SK-N-SH (cell line): Measurements from ENCODE around the gene FLACC1. TPM values are rescaled to one million over a fixed set of nuclear protein-coding genes. Genes with fewer than 3 reads are reported as not detected.

Experiments
- CTCF ChIA-PET: fragments of 300-600, 350-600 bp; formaldehyde crosslinking; extraction: SDS; loops from one replicate; lab custom pipeline; 2021; lab: Yijun Ruan, JAX
- POLR2A ChIA-PET: fragments of 350-600 bp; sonication (Branson Sonifier 250); formaldehyde crosslinking; extraction: SDS; loops from one replicate; lab custom pipeline; 2020; ENCODE audit warnings: antibody characterized with exemption, inconsistent platforms; lab: Yijun Ruan, JAX
- DNase-seq: peaks from one replicate; pipeline ENCODE4 v3.0.0; 2012
- H2AFZ ChIP-seq: fragments of 200-600 bp; sonication (generic); 2 replicates; pipeline ENCODE4 v1.8.1; 2016; ENCODE audit warnings: antibody characterized with exemption, mild to moderate bottlenecking, low read depth
- H3F3A ChIP-seq: fragments of 200-600 bp; sonication (generic); replicated peaks from 2 replicates; pipeline ENCODE3; 2016; ENCODE audit warnings: antibody characterized with exemption, mild to moderate bottlenecking; ENCODE audit not compliant: insufficient read depth
- H3K27ac ChIP-seq, 2 experiments: fragments of 200-500 bp in 1 of 2; fragments of 200-600 bp in 1 of 2; sonication (Bioruptor generic) in 1 of 2; sonication (generic), shearing (Covaris generic) in 1 of 2; 2 replicates each; pipeline versions ENCODE4 v1.5.1 to v1.6.1; 2014 to 2016; ENCODE audit warnings: low read depth in 2 of 2, inconsistent platforms in 1 of 2, low read length in 1 of 2, mild to moderate bottlenecking in 1 of 2, mixed read lengths in 1 of 2
- H3K27me3 ChIP-seq: fragments of 200-600 bp; sonication (generic), shearing (Covaris generic); 2 replicates; pipeline ENCODE4 v1.6.1; 2016; ENCODE audit warnings: mixed run types; ENCODE audit not compliant: insufficient read depth
- H3K36me3 ChIP-seq, 2 experiments: fragments of 200-500 bp in 1 of 2; fragments of 200-600 bp in 1 of 2; sonication (Bioruptor generic) in 1 of 2; sonication (generic) in 1 of 2; replicated peaks in 1 of 2; 2 replicates each; pipeline versions ENCODE3 to v1.5.1; 2014 to 2016; ENCODE audit warnings: low read length in 1 of 2, mild to moderate bottlenecking in 1 of 2; ENCODE audit not compliant: insufficient read depth in 2 of 2, control insufficient read depth in 1 of 2
- H3K4me1 ChIP-seq, 2 experiments: fragments of 200-500 bp in 1 of 2; fragments of 200-600 bp in 1 of 2; sonication (Bioruptor generic) in 1 of 2; sonication (generic), shearing (Covaris generic) in 1 of 2; 2 replicates each; pipeline versions ENCODE4 v1.5.1 to v1.6.1; 2014 to 2016; ENCODE audit warnings: low read depth in 1 of 2, low read length in 1 of 2, mixed run types in 1 of 2; ENCODE audit not compliant: insufficient read depth in 2 of 2, control insufficient read depth in 1 of 2
- H3K4me2 ChIP-seq: fragments of 200-600 bp; sonication (generic), shearing (Covaris generic); 2 replicates; pipeline ENCODE4 v1.6.1; 2017; ENCODE audit warnings: mixed run types
- H3K4me3 ChIP-seq, 2 experiments: fragments of 200-500 bp in 1 of 2; fragments of 200-600 bp in 1 of 2; sonication (Bioruptor generic) in 1 of 2; sonication (generic), shearing (Covaris generic) in 1 of 2; 2 replicates each; pipeline versions ENCODE4 v1.5.1 to v1.8.1; 2014 to 2016; ENCODE audit warnings: low read depth in 2 of 2, inconsistent platforms in 1 of 2, low read length in 1 of 2, mild to moderate bottlenecking in 1 of 2, mixed read lengths in 1 of 2, moderate library complexity in 1 of 2
- H3K79me2 ChIP-seq: fragments of 200-600 bp; sonication (generic); 2 replicates; pipeline ENCODE4 v1.8.1; 2017; ENCODE audit warnings: mild to moderate bottlenecking; ENCODE audit not compliant: insufficient read depth
- H3K9ac ChIP-seq: fragments of 200-600 bp; sonication (generic); 2 replicates; pipeline ENCODE4 v1.6.1; 2017; ENCODE audit warnings: mixed run types
- H3K9me2 ChIP-seq: fragments of 200-600 bp; sonication (generic); 2 replicates; pipeline ENCODE4 v1.6.1; 2017; ENCODE audit warnings: mixed run types
- H3K9me3 ChIP-seq: fragments of 200-600 bp; sonication (generic); 2 replicates; pipeline ENCODE4 v1.6.1; 2017; ENCODE audit warnings: mixed run types, mild to moderate bottlenecking, moderate library complexity
- H4K20me1 ChIP-seq: fragments of 200-600 bp; sonication (generic); 2 replicates; pipeline ENCODE4 v1.6.1; 2017; ENCODE audit warnings: mild to moderate bottlenecking, mixed run types; ENCODE audit not compliant: insufficient read depth
- ELF1 ChIP-seq: IDR thresholded peaks from 2 replicates; pipeline ENCODE4 v1.4.0; 2012
- FOSL2 ChIP-seq: IDR thresholded peaks from 2 replicates; pipeline ENCODE4 v1.4.0; 2012; ENCODE audit warnings: low read depth, mild to moderate bottlenecking, moderate library complexity, borderline replicate concordance
- MXI1 ChIP-seq: IDR thresholded peaks from 2 replicates; pipeline ENCODE4 v1.6.1; 2012; ENCODE audit warnings: mild to moderate bottlenecking, low read depth, low read length, improper control_type of control experiment
- PBX3 ChIP-seq: IDR thresholded peaks from 2 replicates; pipeline ENCODE4; 2012
- RAD21 ChIP-seq: IDR thresholded peaks from 2 replicates; pipeline ENCODE4 v1.6.1; 2012; ENCODE audit warnings: mild to moderate bottlenecking, low read length
- RFX5 ChIP-seq: IDR thresholded peaks from 2 replicates; pipeline ENCODE4 v1.6.1; 2012; ENCODE audit warnings: mild to moderate bottlenecking, improper control_type of control experiment, low read length
- TEAD4 ChIP-seq: IDR thresholded peaks from 2 replicates; pipeline ENCODE4 v1.4.0; 2012; ENCODE audit warnings: mild to moderate bottlenecking, borderline replicate concordance; ENCODE audit not compliant: insufficient read depth
- USF2 ChIP-seq: fragments of 150-350 bp; IDR thresholded peaks from 2 replicates; pipeline ENCODE4 v1.6.1; 2017; ENCODE audit warnings: antibody characterized with exemption, low read length, low read depth, borderline replicate concordance
- WGBS: methylation state at CpG from one replicate; pipeline ENCODE4 v1.1.6; 2017; ENCODE audit warnings: low lambda C conversion rate; 5-methylcytosine and 5-hydroxymethylcytosine counted together
- polyA plus RNA-seq, 3 experiments: library from polyadenylated mRNA; depleted of rRNA; stranded (reverse); fragments of >200 nt; gene quantifications; 2 replicates each; pipeline ENCODE4 v1.2.3, GENCODE V29; 2012
- TF ChIP-seq, protein P1 (sequence below): IDR thresholded peaks from 2 replicates; pipeline ENCODE4 v1.4.0; 2012; ENCODE audit warnings: low read depth, borderline replicate concordance
- TF ChIP-seq, protein P2 (sequence below): fragments of 200-600 bp; sonication (generic); IDR thresholded peaks from 2 replicates; pipeline ENCODE4 v1.6.1; 2017; ENCODE audit warnings: antibody characterized with exemption, mild to moderate bottlenecking, moderate library complexity

Gene FLACC1
- polyA plus RNA-seq, 1 of the 3 experiments (the other 2 are of a cell fraction): 0.35 TPM

GRCh38 chr2:201264472-201265173, 92.5 kb downstream of the FLACC1 start (continued):
- no peak for TF ChIP-seq PBX3
- no peak for TF ChIP-seq FOSL2
- no peak for TF ChIP-seq USF2
- TF ChIP-seq, protein P1, sequence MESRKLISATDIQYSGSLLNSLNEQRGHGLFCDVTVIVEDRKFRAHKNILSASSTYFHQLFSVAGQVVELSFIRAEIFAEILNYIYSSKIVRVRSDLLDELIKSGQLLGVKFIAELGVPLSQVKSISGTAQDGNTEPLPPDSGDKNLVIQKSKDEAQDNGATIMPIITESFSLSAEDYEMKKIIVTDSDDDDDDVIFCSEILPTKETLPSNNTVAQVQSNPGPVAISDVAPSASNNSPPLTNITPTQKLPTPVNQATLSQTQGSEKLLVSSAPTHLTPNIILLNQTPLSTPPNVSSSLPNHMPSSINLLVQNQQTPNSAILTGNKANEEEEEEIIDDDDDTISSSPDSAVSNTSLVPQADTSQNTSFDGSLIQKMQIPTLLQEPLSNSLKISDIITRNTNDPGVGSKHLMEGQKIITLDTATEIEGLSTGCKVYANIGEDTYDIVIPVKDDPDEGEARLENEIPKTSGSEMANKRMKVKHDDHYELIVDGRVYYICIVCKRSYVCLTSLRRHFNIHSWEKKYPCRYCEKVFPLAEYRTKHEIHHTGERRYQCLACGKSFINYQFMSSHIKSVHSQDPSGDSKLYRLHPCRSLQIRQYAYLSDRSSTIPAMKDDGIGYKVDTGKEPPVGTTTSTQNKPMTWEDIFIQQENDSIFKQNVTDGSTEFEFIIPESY: no peak

DNA sequence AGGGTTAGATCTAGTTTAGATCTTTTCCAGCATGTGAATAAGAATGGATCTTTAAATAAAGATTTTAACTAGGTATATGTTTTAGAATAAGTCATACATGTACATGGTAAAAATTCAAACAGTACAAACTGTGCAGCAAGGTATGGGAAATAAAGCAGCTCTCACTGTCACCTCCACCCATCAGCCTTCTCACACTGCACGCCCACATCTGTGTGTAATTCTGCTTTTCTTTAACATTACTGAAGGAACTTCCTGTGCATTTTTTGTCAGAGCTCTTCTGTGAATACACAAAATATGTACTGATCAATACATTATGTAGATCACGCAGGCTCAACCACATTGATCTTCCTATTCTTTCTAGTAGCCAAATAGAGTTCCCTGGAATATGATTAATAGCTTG, 93.4 kb downstream of the FLACC1 start:
- Histone ChIP-seq H3K79me2 (peaks cover 38% of the 10 kb centered on the region), H3F3A (peaks cover 5% of the 10 kb centered on the region), H2AFZ (no peak overlapping the region), H3K36me3 (peaks cover 0 to 5% of the 10 kb centered on the region in 2 experiments), H3K9me3 (no peaks in the 10 kb centered on the region), H3K9ac (no peak overlapping the region), H3K4me2 (no peak overlapping the region), H3K27me3 (no peaks in the 10 kb centered on the region), H4K20me1 (no peaks in the 10 kb centered on the region), H3K4me3 (no peak overlapping the region), H3K4me1 (peaks cover 0 to 15% of the 10 kb centered on the region in 2 experiments; a peak in 2 of 4 replicates), H3K9me2 (no peaks in the 10 kb centered on the region), H3K27ac (no peak overlapping the region)
- DNase-seq: no peak
- WGBS: 87% methylated on average over 2 of the region's 2 CpGs
- CTCF ChIA-PET: interaction anchor here (1.2 kb wide), 1 partner anchor 493 kb away, joined by 3 read pairs; no protein-coding TSS in a partner anchor
- TF ChIP-seq TEAD4 (no peak), RAD21 (no peak), ELF1 (no peak), RFX5 (no peak), MXI1 (no peak)
- TF ChIP-seq, protein P2, sequence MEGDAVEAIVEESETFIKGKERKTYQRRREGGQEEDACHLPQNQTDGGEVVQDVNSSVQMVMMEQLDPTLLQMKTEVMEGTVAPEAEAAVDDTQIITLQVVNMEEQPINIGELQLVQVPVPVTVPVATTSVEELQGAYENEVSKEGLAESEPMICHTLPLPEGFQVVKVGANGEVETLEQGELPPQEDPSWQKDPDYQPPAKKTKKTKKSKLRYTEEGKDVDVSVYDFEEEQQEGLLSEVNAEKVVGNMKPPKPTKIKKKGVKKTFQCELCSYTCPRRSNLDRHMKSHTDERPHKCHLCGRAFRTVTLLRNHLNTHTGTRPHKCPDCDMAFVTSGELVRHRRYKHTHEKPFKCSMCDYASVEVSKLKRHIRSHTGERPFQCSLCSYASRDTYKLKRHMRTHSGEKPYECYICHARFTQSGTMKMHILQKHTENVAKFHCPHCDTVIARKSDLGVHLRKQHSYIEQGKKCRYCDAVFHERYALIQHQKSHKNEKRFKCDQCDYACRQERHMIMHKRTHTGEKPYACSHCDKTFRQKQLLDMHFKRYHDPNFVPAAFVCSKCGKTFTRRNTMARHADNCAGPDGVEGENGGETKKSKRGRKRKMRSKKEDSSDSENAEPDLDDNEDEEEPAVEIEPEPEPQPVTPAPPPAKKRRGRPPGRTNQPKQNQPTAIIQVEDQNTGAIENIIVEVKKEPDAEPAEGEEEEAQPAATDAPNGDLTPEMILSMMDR: no peak
- POLR2A ChIA-PET: no interaction called here
